ENCODE measurements around the gene RAB11FIP2. TPM values are rescaled to one million over a fixed set of nuclear protein-coding genes. Genes with fewer than 3 reads are reported as not detected.

RAB11FIP2 gene
- total and polyA plus RNA-seq, 7 donors, result 1.4 to 166 (median 40.3) TPM

- 94 to 99% methylated on average over 1 of the region's 1 CpG for WGBS, 2 donors
- Histone ChIP-seq H3K27ac (no peak overlapping the region), H3K4me3 (no peak overlapping the region), H3K9me3 (no peaks in the 10 kb centered on the region), H3K36me3 (peaks cover 0 to 18% (median 0%) of the 10 kb centered on the region in 4 donors), H3K27me3 (no peaks in the 10 kb centered on the region), H3K4me1 (no peaks in the 10 kb centered on the region)
- TF ChIP-seq EP300 (IDR thresholded peaks at IDR 0.05) (no peak), POLR2AphosphoS5 (IDR thresholded peaks at IDR 0.05) (no peak), POLR2A (IDR thresholded peaks at IDR 0.05) (no peak), CTCF (IDR thresholded peaks at IDR 0.05) (no peak)
- DNase-seq, result no peak
- intact Hi-C loops (cut with DNase I), result no loop called here
Measured at GRCh38 chr10:117996709-117997108, 50.0 kb downstream of the RAB11FIP2 start.

GRCh38 chr10:117994771-117995170, 52.0 kb downstream of the RAB11FIP2 start:
- no peaks in the 10 kb centered on the region for H3K27me3 ChIP-seq
- peaks cover 0 to 15% (median 0%) of the 10 kb centered on the region in 4 donors for H3K36me3 ChIP-seq
- TF ChIP-seq CTCF (IDR thresholded peaks at IDR 0.05), result no peak
- TF ChIP-seq POLR2A (IDR thresholded peaks at IDR 0.05), result no peak
- TF ChIP-seq EP300 (IDR thresholded peaks at IDR 0.05), result no peak
- no peak for TF ChIP-seq POLR2AphosphoS5 (IDR thresholded peaks at IDR 0.05)
- intact Hi-C loops (cut with DNase I), result no loop called here
- 97 to 98% methylated on average over 2 of the region's 2 CpGs for WGBS, 2 donors
- no peak for DNase-seq
- H3K4me3 ChIP-seq, result no peak overlapping the region
- no peaks in the 10 kb centered on the region for H3K4me1 ChIP-seq
- H3K27ac ChIP-seq, result no peak overlapping the region
- H3K9me3 ChIP-seq, result no peaks in the 10 kb centered on the region

DNA sequence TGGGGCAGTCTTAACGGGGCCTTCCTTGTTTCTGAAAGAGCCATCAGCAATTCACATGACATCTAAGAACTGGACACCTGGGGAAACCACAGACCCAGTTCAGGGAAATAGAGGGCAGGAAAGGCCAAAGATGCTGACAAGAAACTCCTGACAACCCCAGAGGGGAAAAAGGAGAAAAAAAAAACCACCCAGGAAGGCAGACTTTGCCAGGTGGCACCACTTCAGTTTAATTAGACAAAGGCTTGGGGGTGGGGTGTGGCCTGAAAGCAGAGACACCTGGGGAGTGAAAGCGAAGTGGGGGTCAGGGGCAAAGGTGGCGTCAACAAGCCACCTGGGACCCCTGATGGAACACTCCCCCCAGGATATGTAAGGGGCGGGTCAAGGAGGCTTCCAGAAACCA, 53.6 kb downstream of the RAB11FIP2 start:
- WGBS, 2 donors, result 87 to 92% methylated on average over 4 of the region's 4 CpGs
- H3K9me3 ChIP-seq, result no peaks in the 10 kb centered on the region
- H3K27ac ChIP-seq, result no peak overlapping the region
- H3K27me3 ChIP-seq, result no peaks in the 10 kb centered on the region
- peaks cover 0 to 12% (median 0%) of the 10 kb centered on the region in 4 donors for H3K36me3 ChIP-seq
- TF ChIP-seq CTCF (IDR thresholded peaks at IDR 0.05), result no peak
- no peak for TF ChIP-seq EP300 (IDR thresholded peaks at IDR 0.05)
- TF ChIP-seq POLR2AphosphoS5 (IDR thresholded peaks at IDR 0.05), result no peak
- TF ChIP-seq POLR2A (IDR thresholded peaks at IDR 0.05), result no peak
- no peaks in the 10 kb centered on the region for H3K4me1 ChIP-seq
- no peak for DNase-seq
- intact Hi-C loops (cut with DNase I), result no loop called here
- H3K4me3 ChIP-seq, result no peak overlapping the region

DNA sequence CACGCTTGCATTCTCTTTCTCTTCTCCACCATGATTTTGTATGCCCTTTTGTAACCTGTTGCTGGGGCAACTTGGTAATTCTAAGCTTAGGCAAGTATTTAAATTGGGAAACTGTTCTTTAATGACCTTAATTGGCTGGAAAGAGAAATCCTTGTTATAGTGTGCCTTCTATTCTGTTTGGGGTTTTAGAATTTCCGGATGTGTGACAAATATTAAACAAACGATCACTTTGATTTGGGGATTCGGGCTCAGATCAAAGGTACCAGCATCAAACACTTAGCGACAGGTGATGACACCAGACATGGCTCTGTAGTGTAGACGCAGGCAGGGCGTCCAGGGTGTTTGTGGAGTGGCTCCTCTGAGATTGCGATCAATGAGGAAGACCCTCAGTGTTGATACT, 55.0 kb downstream of the RAB11FIP2 start:
- Histone ChIP-seq H3K36me3 (peaks cover 0 to 6% (median 0%) of the 10 kb centered on the region in 4 donors), H3K4me1 (no peaks in the 10 kb centered on the region), H3K9me3 (peaks cover 0 to 1% (median 0%) of the 10 kb centered on the region in 4 donors), H3K27me3 (no peaks in the 10 kb centered on the region), H3K4me3 (no peak overlapping the region), H3K27ac (no peak overlapping the region)
- intact Hi-C loops (cut with DNase I), result no loop called here
- TF ChIP-seq CTCF (IDR thresholded peaks at IDR 0.05), result no peak
- TF ChIP-seq EP300 (IDR thresholded peaks at IDR 0.05), result no peak
- TF ChIP-seq POLR2AphosphoS5 (IDR thresholded peaks at IDR 0.05), result no peak
- TF ChIP-seq POLR2A (IDR thresholded peaks at IDR 0.05), result no peak
- no peak for DNase-seq
- 95 to 96% methylated on average over 8 of the region's 8 CpGs for WGBS, 2 donors

DNA sequence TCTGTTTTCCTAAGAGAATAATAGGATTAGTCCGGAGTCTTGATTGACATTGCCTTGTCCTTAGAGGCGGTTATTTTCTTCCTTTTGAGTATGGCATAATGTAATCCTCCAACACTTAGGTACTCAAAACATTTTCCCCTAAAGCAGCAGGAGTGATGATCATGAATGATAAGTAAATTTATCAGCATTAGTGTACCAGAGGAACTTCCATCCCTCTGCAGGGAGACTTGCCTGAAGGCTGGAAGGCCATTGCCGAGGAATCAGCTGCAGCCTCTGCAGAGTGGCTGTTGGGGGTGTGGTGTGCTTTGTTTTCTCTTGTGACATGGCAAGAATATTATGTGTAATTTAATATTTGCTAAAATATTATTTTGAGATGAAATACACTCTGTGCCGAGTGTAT, 56.8 kb downstream of the RAB11FIP2 start:
- WGBS, 2 donors, result 98% methylated on average over 4 of the region's 4 CpGs
- no peak overlapping the region for H3K4me3 ChIP-seq
- no peaks in the 10 kb centered on the region for H3K36me3 ChIP-seq
- H3K27ac ChIP-seq, result no peak overlapping the region
- no peaks in the 10 kb centered on the region for H3K4me1 ChIP-seq
- TF ChIP-seq EP300 (IDR thresholded peaks at IDR 0.05), result no peak
- TF ChIP-seq POLR2A (IDR thresholded peaks at IDR 0.05), result no peak
- no peak for TF ChIP-seq POLR2AphosphoS5 (IDR thresholded peaks at IDR 0.05)
- DNase-seq, result no peak
- H3K27me3 ChIP-seq, result no peaks in the 10 kb centered on the region
- H3K9me3 ChIP-seq, result peaks cover 0 to 1% (median 0%) of the 10 kb centered on the region in 4 donors
- intact Hi-C loops (cut with DNase I), result no loop called here
